GM19099 (cell line): ENCODE data around the gene OR1S1.

Experiments
- POLR2A ChIP-seq: IDR thresholded peaks from 3 replicates; pipeline ENCODE4 v1.6.1; 2011; ENCODE audit warnings: low read depth; ENCODE audit not compliant: insufficient read length; ENCODE audit errors: extremely low read depth

The OR1S1 gene

GRCh38 chr11:58227956-58228615, 15.6 kb downstream of the OR1S1 start:
- TF ChIP-seq POLR2A: no peak

DNA sequence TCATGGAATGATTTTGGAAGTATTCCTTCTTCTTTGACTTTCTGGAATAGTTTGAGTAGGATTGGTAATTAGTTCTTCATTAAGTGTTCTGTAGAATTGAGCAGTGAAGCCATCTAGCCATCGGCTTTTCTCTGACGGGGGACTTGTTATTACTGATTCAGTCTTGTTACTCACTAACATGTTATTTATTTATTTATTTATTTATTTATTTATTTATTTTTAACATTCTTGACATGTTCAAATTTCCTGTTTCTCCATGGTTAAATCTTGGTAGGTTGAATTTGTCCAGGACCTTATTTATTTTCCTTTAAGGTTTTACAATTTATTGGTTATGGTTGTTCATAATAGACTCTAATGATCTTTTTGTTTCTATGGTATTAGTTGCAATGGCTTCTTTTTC, 31.4 kb downstream of the OR1S1 start:
- no peak for TF ChIP-seq POLR2A

GRCh38 chr11:58254936-58255335, 42.4 kb downstream of the OR1S1 start:
- TF ChIP-seq POLR2A: no peak

- no peak for TF ChIP-seq POLR2A
Observed at GRCh38 chr11:58259983-58260382, 47.5 kb downstream of the OR1S1 start.
